Effector CD4-positive, alpha-beta T cell (primary cell): ENCODE measurements around the gene RBMY1F. TPM values are rescaled to one million over a fixed set of nuclear protein-coding genes. Genes with fewer than 3 reads are reported as not detected.
"Not testable (repeated sequence)": the region's sequence is repeated elsewhere in the genome, so short reads cannot be mapped to it uniquely, and the experiment has no call there.

Experiments used
- DNase-seq: peaks from one replicate; pipeline ENCODE4 v3.0.0-alpha.2; 2020
- total RNA-seq: gene quantifications from one replicate; lab custom pipeline; 2026; lab: John Stamatoyannopoulos, UW

The RBMY1F gene
- not detected for total RNA-seq

DNA sequence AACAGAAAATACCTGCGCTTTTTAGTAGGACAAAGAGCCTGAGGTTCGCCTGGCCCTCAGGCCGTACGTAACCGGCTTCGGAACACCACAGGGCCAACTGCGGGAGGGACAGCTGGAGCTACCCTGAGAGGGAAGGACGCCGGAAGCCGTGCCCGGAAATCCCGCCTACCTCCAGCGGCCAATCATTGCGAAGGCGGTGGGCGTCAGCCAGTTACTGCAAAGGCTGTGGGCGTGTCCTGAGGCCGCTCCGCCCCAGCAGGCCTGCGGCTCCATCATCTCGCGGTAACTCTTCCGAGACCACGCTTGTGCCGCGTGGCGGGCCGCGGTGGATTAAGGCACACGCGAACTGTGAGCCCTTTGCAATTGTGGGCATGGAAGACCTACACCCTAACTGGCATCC, at the start of gene RBMY1F:
Gene RBMY1F (minus strand): TSS at position 101 of the 400 bp plus-strand sequence. CDS start 1,954 bp downstream, outside the sequence.
- not testable (repeated sequence) for DNase-seq

DNA sequence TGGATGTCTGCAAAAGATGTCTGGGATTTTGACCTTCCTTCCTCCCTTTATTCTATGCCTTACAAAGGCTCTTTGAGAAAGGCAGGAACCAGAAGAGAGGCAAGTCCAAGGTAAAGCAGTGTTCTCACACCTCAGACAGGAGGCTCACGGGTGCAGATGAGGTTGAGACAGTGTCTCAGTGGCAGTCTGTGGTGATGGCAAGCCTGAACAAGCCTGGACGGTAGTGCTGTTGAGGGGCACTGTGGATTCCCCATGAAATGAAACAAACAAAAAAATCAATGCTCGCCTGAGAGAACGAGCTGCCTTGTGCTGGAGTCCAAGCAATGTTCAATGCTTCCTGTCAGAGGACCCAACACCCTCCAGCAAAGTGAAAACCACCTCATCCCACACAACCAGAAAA, 31.6 kb downstream of the RBMY1F start:
- DNase-seq, result not testable (repeated sequence)

DNA sequence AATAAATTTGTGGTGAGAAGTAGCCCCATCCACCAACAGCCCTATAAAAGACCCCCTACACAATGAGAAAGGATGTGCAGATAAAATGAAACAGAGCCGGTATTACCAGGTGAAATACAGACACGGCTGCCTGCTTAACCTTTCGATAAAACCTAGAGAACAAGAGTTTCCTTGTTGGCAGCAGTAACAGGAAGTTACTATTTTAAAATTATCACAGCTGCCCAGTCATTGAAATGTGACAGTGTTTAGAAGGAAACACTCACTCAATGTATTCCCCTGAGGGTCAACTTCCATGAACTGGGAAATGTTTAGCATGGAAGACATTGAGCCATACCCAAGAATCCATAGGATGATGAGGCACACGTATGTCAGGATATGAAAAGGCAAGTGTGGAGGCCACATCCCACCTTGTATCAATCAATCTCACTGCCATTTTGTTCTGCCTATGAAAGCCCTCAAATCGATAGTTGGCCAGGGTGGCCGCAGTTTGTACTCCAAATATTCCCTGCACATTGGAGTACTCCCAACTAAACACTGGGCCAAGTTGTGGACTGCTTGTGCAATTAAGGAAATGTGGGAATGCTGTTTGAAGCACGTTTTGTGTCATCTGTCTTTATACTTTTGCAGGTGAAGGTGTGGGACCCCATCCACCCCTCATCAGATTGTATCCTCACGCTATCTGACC, 41.6 kb downstream of the RBMY1F start:
- DNase-seq, result not testable (repeated sequence)

- DNase-seq, result not testable (repeated sequence)
Observed at GRCh38 chrY:22134719-22135118, 48.0 kb downstream of the RBMY1F start.

GRCh38 chrY:22130494-22130893, 52.2 kb downstream of the RBMY1F start:
- DNase-seq, result not testable (repeated sequence)
